Naive thymus-derived CD4-positive, alpha-beta T cell (primary cell): ENCODE measurements around the gene PARM1. TPM values are rescaled to one million over a fixed set of nuclear protein-coding genes. Genes with fewer than 3 reads are reported as not detected.

Experiments used
- ATAC-seq: fragments of 150-1000 bp; cut with Tn5 transposase; 2 replicates; pipeline ENCODE4 v1.10.0; 2021; ENCODE audit warnings: mild to moderate bottlenecking, moderate library complexity
- CTCF ChIA-PET: fragments of 350-600 bp; sonication (Branson Sonifier 250); formaldehyde crosslinking; loops from one replicate; lab custom pipeline; 2021; ENCODE audit warnings: antibody characterized with exemption; lab: Charles Lee
- POLR2A ChIA-PET: fragments of 350-600 bp; sonication (Branson Sonifier 250); formaldehyde crosslinking; loops from one replicate; lab custom pipeline; 2021; ENCODE audit warnings: antibody characterized with exemption, inconsistent platforms; lab: Charles Lee
- DNase-seq, 9 donors: peaks; one replicate each; pipeline versions ENCODE4 v3.0.0 to v3.0.0-alpha.2; 2020 to 2022; ENCODE audit warnings: mixed read lengths in 1 of 9
- H3K27ac ChIP-seq: one replicate; pipeline ENCODE4 v1.7.0; 2013; ENCODE audit warnings: mild to moderate bottlenecking, low read depth, low read length, moderate library complexity
- H3K27me3 ChIP-seq, 2 donors: one replicate each; pipeline ENCODE4 v1.7.0; 2013; ENCODE audit warnings: low read length in 2 of 2, mild to moderate bottlenecking in 2 of 2, moderate library complexity in 2 of 2; ENCODE audit not compliant: control insufficient read depth in 2 of 2, insufficient read depth in 2 of 2
- H3K36me3 ChIP-seq, 3 experiments: 1 replicate in 2 of 3; 2 replicates in 1 of 3; pipeline ENCODE4 v1.7.0; 2013; ENCODE audit warnings: low read length in 3 of 3, mild to moderate bottlenecking in 3 of 3, moderate library complexity in 1 of 3; ENCODE audit not compliant: insufficient read depth in 3 of 3, control insufficient read depth in 2 of 3
- H3K4me1 ChIP-seq, 2 donors: one replicate each; pipeline ENCODE4 v1.7.0; 2013; ENCODE audit warnings: low read length in 2 of 2, mild to moderate bottlenecking in 2 of 2, moderate library complexity in 1 of 2; ENCODE audit not compliant: control insufficient read depth in 2 of 2, insufficient read depth in 2 of 2
- H3K4me3 ChIP-seq: 2 replicates; pipeline ENCODE4 v1.7.0; 2013; ENCODE audit warnings: mild to moderate bottlenecking, low read length
- H3K9me3 ChIP-seq, 3 experiments: 1 replicate in 2 of 3; 2 replicates in 1 of 3; pipeline ENCODE4 v1.7.0; 2013; ENCODE audit warnings: low read length in 3 of 3; ENCODE audit not compliant: control insufficient read depth in 2 of 3
- H3K27ac Mint-ChIP-seq, 9 donors: one replicate each; pipeline ENCODE4 v1.8.0; 2020 to 2022; ENCODE audit warnings: mixed read lengths in 9 of 9, mild to moderate bottlenecking in 8 of 9, moderate library complexity in 5 of 9, inconsistent platforms in 2 of 9
- H3K27me3 Mint-ChIP-seq, 5 donors: one replicate each; pipeline ENCODE4 v1.8.0; 2021 to 2022; ENCODE audit warnings: mixed read lengths in 5 of 5, mild to moderate bottlenecking in 1 of 5
- H3K36me3 Mint-ChIP-seq, 5 donors: one replicate each; pipeline ENCODE4 v1.8.0; 2020 to 2022; ENCODE audit warnings: mixed read lengths in 5 of 5, mild to moderate bottlenecking in 3 of 5, inconsistent platforms in 1 of 5
- H3K4me1 Mint-ChIP-seq, 7 donors: one replicate each; pipeline ENCODE4 v1.8.0; 2020 to 2022; ENCODE audit warnings: mixed read lengths in 7 of 7, mild to moderate bottlenecking in 3 of 7, inconsistent platforms in 1 of 7
- H3K4me3 Mint-ChIP-seq, 10 donors: one replicate each; pipeline ENCODE4 v1.8.0; 2020 to 2022; ENCODE audit warnings: mild to moderate bottlenecking in 10 of 10, mixed read lengths in 10 of 10, moderate library complexity in 6 of 10, inconsistent platforms in 2 of 10
- H3K9me3 Mint-ChIP-seq, 11 donors: one replicate each; pipeline ENCODE4 v1.8.0; 2020 to 2022; ENCODE audit warnings: mixed read lengths in 11 of 11, mild to moderate bottlenecking in 4 of 11, inconsistent platforms in 1 of 11, moderate library complexity in 1 of 11
- intact Hi-C, 2 donors: fragments of 100-400 bp; cut with micrococcal nuclease; formaldehyde crosslinking; loops; one replicate each; pipeline ENCODE4 v1.15.1; 2023
- polyA plus RNA-seq, 2 donors: library from polyadenylated mRNA; unstranded; fragments of 300-500 nt; fragmentation: Illumina TruSeq; gene quantifications; one replicate each; pipeline ENCODE4 v1.2.3, GENCODE V29; 2021
- total RNA-seq, 6 experiments: library from RNA in 5 of 6; stranded (reverse) in 5 of 6; gene quantifications; 1 replicate in 5 of 6; 2 replicates in 1 of 6; pipeline ENCODE4 v1.2.3 and lab custom pipeline; 2021 to 2026

Gene PARM1
- total and polyA plus RNA-seq, 7 experiments from 2014 or later: 0.03 to 0.91 (median 0.26) TPM; not detected in 3

- no peak overlapping the region for H3K27ac ChIP-seq
- Mint-ChIP-seq H3K27ac (no peak overlapping the region), H3K36me3 (no peaks in the 10 kb centered on the region), H3K4me3 (no peak overlapping the region), H3K27me3 (peaks cover 0 to 6% (median 0%) of the 10 kb centered on the region in 5 donors), H3K4me1 (no peaks in the 10 kb centered on the region), H3K9me3 (peaks cover 0 to 11% (median 4%) of the 10 kb centered on the region in 11 donors)
- DNase-seq (no peak), ATAC-seq (no peak)
- no peaks in the 10 kb centered on the region for H3K27me3 ChIP-seq
- no peaks in the 10 kb centered on the region for H3K36me3 ChIP-seq
- H3K9me3 ChIP-seq: no peaks in the 10 kb centered on the region
- no peaks in the 10 kb centered on the region for H3K4me1 ChIP-seq
- no peak overlapping the region for H3K4me3 ChIP-seq
- ChIA-PET CTCF (no interaction called here), POLR2A (no interaction called here)
- intact Hi-C loops: no loop called here
Measured at GRCh38 chr4:75016472-75016871, 83.6 kb downstream of the PARM1 start.

GRCh38 chr4:75018811-75019479 lies 86.0 kb downstream of the PARM1 start:
- DNase-seq: no peak
- Histone ChIP-seq H3K27me3 (no peaks in the 10 kb centered on the region), H3K9me3 (no peaks in the 10 kb centered on the region), H3K4me3 (no peak overlapping the region), H3K36me3 (no peaks in the 10 kb centered on the region), H3K4me1 (no peaks in the 10 kb centered on the region), H3K27ac (no peak overlapping the region)
- POLR2A ChIA-PET: no interaction called here
- no peak for ATAC-seq
- CTCF ChIA-PET: no interaction called here
- Mint-ChIP-seq H3K36me3 (no peaks in the 10 kb centered on the region), H3K4me1 (no peaks in the 10 kb centered on the region), H3K4me3 (no peak overlapping the region), H3K9me3 (peaks cover 0 to 5% (median 0%) of the 10 kb centered on the region in 11 donors), H3K27me3 (no peaks in the 10 kb centered on the region), H3K27ac (no peak overlapping the region)
- intact Hi-C loops: no loop called here

GRCh38 chr4:75025431-75025830 lies 92.5 kb downstream of the PARM1 start:
- POLR2A ChIA-PET: no interaction called here
- H3K4me3 Mint-ChIP-seq: no peak overlapping the region
- H3K4me1 ChIP-seq: no peaks in the 10 kb centered on the region
- intact Hi-C loops: no loop called here
- H3K27me3 ChIP-seq: no peaks in the 10 kb centered on the region
- no peak overlapping the region for H3K27ac ChIP-seq
- ATAC-seq (no peak), DNase-seq (no peak)
- H3K27ac Mint-ChIP-seq: no peak overlapping the region
- peaks cover 0 to 8% (median 0%) of the 10 kb centered on the region in 5 donors for H3K27me3 Mint-ChIP-seq
- H3K4me3 ChIP-seq: no peak overlapping the region
- H3K36me3 Mint-ChIP-seq: peaks cover 0 to 3% (median 0%) of the 10 kb centered on the region in 5 donors
- CTCF ChIA-PET: no interaction called here
- no peaks in the 10 kb centered on the region for H3K4me1 Mint-ChIP-seq
- no peaks in the 10 kb centered on the region for H3K9me3 ChIP-seq
- no peaks in the 10 kb centered on the region for H3K36me3 ChIP-seq
- peaks cover 0 to 7% (median 3%) of the 10 kb centered on the region in 11 donors for H3K9me3 Mint-ChIP-seq

GRCh38 chr4:75028196-75028854 lies 95.4 kb downstream of the PARM1 start:
- Histone ChIP-seq H3K4me1 (no peaks in the 10 kb centered on the region), H3K27me3 (no peaks in the 10 kb centered on the region), H3K27ac (no peak overlapping the region), H3K36me3 (no peaks in the 10 kb centered on the region), H3K9me3 (no peaks in the 10 kb centered on the region), H3K4me3 (no peak overlapping the region)
- H3K27ac Mint-ChIP-seq: no peak overlapping the region
- DNase-seq (no peak), ATAC-seq (no peak)
- H3K4me1 Mint-ChIP-seq: no peaks in the 10 kb centered on the region
- ChIA-PET CTCF (no interaction called here), POLR2A (no interaction called here)
- H3K4me3 Mint-ChIP-seq: no peak overlapping the region
- intact Hi-C loops: no loop called here
- peaks cover 0 to 3% (median 0%) of the 10 kb centered on the region in 5 donors for H3K36me3 Mint-ChIP-seq
- H3K27me3 Mint-ChIP-seq: peaks cover 0 to 8% (median 0%) of the 10 kb centered on the region in 5 donors
- H3K9me3 Mint-ChIP-seq: peaks cover 0 to 7% (median 2%) of the 10 kb centered on the region in 11 donors

GRCh38 chr4:75030028-75030427 lies 97.1 kb downstream of the PARM1 start:
- Mint-ChIP-seq H3K9me3 (peaks cover 0 to 8% (median 3%) of the 10 kb centered on the region in 11 donors), H3K27ac (no peak overlapping the region), H3K4me1 (no peaks in the 10 kb centered on the region), H3K36me3 (peaks cover 0 to 3% (median 0%) of the 10 kb centered on the region in 5 donors), H3K4me3 (no peak overlapping the region), H3K27me3 (peaks cover 0 to 11% (median 0%) of the 10 kb centered on the region in 5 donors)
- H3K27me3 ChIP-seq: no peaks in the 10 kb centered on the region
- H3K4me3 ChIP-seq: no peak overlapping the region
- no peak overlapping the region for H3K27ac ChIP-seq
- DNase-seq: no peak
- POLR2A ChIA-PET: no interaction called here
- no peaks in the 10 kb centered on the region for H3K9me3 ChIP-seq
- no peak for ATAC-seq
- intact Hi-C loops: no loop called here
- CTCF ChIA-PET: no interaction called here
- no peaks in the 10 kb centered on the region for H3K4me1 ChIP-seq
- H3K36me3 ChIP-seq: no peaks in the 10 kb centered on the region

GRCh38 chr4:75030649-75031235 lies 97.8 kb downstream of the PARM1 start:
- Mint-ChIP-seq H3K27me3 (peaks cover 0 to 8% (median 0%) of the 10 kb centered on the region in 5 donors), H3K9me3 (peaks cover 0 to 8% (median 3%) of the 10 kb centered on the region in 11 donors), H3K27ac (no peak overlapping the region), H3K36me3 (peaks cover 0 to 3% (median 0%) of the 10 kb centered on the region in 5 donors), H3K4me1 (no peaks in the 10 kb centered on the region), H3K4me3 (no peak overlapping the region)
- ChIA-PET POLR2A (no interaction called here), CTCF (no interaction called here)
- ATAC-seq (no peak), DNase-seq (no peak)
- H3K9me3 ChIP-seq: no peaks in the 10 kb centered on the region
- no peaks in the 10 kb centered on the region for H3K27me3 ChIP-seq
- H3K27ac ChIP-seq: no peak overlapping the region
- no peaks in the 10 kb centered on the region for H3K36me3 ChIP-seq
- intact Hi-C loops: no loop called here
- H3K4me3 ChIP-seq: no peak overlapping the region
- no peaks in the 10 kb centered on the region for H3K4me1 ChIP-seq
